Renal cortical epithelial cell (primary cell): ENCODE data around the gene MKX. TPM values are rescaled to one million over a fixed set of nuclear protein-coding genes. Genes with fewer than 3 reads are reported as not detected.

Source experiments
- DNase-seq: peaks from one replicate; pipeline ENCODE4 v3.0.0-alpha.2; 2011; ENCODE audit warnings: low read depth
- total RNA-seq: library from RNA; depleted of rRNA; stranded (reverse); fragments of >200 nt; gene quantifications from 2 replicates; pipeline ENCODE4 v1.2.3, GENCODE V29; 2014

The MKX gene
- total RNA-seq, 1 donor from 2014 or later = 0.25 TPM

GRCh38 chr10:27742195-27743011, 3.2 kb downstream of the MKX start:
- peak; percentile 72 for DNase-seq

- DNase-seq = no peak
Observed at GRCh38 chr10:27741173-27742091, 4.2 kb downstream of the MKX start.

DNA sequence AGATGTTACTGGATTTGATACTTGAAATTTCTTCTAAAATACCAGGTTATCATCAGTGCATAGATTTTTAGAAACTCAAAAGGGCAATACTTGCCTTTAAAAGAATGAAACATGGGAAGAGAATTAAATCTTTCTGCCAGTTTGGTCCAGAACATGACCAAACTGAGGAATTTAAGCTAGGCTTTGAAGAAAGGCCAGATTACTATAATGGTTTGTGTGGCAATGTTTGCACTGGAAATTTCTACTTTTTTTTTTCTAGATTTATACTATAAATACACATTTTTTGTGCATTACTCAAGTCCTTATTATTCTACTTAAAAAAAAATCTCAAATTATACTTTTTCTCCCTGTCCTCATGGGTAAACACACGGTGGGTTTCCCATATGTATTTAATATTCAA, 9.2 kb downstream of the MKX start:
- DNase-seq = no peak

DNA sequence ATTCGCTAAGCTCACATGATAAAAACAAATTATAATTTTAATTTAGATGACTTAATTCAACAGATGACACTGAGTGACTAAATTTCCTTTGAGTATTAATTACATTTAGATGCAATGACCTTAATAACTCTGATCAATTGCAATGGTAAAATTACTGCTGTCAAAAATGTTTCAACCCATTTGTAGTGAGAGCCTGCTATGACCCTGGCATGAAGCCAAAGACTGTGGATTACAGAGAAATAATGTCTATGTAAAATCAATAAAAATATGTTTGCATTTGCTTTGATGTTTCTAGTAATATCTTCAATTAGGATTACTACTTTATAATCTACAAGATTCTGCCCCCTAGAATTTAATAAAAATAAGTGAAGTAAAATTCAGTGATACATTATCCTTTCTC, 15.6 kb downstream of the MKX start:
- no peak for DNase-seq

- DNase-seq = no peak
Observed at GRCh38 chr10:27728338-27728737, 17.3 kb downstream of the MKX start.

DNA sequence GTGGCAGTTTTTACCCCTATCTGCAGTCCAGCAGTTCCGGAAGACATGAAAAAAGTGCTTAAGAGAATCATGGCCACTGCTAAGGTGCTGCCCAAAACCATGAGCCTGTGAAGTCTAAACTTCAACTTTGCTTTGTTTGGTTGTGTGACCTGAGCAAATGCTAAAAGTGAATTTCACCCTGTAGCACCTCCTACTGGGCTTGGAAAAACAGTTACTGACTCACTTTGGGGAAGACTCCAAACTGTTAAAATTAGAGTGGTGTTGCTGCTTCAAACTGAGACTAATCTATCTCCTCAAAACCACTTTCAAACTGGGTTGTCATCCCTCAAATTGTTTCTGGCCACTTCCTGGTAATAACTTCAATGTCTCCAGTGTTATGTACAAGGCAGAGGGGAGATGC, 21.3 kb downstream of the MKX start:
- peak; percentile 2 for DNase-seq

DNA sequence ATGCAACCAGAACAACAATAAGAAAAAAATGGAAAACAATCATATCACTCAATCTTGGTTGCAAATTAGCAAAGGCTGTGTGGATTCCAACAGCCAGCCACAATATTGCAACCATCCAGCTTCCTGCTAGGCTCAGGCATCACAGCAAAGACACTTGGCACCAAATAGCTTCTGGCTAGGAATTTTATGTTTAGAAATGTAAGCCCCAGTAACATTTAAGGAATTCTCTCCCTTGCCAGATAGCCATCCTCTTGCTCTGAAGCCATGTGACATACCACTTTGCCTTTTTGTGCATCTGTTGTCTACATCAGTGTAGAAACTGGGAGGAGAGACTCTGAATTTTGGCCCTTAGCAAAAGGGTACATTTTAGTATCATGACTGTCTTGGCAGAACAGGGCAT, 22.2 kb downstream of the MKX start:
- no peak for DNase-seq

DNA sequence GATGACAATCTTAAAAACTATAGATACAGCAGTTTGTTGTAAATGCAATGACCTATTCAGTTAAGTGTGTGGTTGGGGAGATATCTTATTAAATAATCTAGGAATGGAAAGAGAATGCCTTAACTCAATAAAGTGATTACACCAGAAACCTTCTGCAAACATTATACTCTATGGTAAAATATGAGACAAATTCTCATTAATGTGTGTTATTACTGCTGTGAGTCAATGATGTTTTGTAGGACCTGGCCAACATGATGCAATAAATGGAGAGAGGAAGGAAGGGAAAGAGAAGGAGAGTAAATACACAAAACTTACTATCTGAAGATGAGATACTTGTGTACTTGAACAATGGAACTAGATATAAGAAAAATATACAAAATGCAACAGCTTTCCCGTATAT, 25.1 kb downstream of the MKX start:
- no peak for DNase-seq

GRCh38 chr10:27719052-27719451, 26.6 kb downstream of the MKX start:
- DNase-seq = no peak

DNA sequence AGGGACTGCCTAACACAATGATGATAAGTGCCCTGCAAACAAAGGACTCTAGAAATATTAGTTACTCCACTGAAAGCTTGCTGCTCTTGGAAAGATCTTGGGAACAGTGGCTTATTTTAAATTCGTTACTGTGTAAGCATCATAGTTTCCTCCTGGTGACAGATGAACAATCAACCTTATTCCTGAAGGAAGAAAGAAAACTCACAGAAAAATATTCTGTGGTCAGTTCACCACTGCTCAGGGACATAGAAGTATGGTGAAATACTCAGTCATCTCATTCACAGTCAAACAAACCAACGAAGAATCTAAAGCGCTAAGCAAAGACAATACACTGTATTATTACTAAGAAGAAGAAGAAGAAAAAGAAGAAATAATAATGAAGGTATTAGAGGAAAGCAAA, 27.8 kb downstream of the MKX start:
- no peak for DNase-seq

DNA sequence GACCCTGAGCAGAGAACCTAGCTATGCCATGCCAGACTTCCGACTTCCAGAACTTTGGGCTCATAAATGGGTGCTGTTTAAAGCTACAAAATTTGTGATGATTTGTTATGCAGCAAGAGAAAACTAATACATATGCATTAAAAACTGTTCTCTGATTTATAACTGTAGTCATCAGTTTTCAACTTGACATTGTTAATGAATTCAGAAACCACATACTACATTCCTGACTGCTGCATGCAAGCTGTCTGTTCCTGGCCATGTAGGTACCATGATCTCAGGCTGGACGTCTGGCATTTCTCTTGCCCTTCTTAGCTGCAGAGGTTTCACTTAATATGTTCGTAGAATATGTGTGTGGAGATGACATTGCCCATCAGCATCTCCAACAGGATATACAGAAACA, 28.4 kb downstream of the MKX start:
- no peak for DNase-seq

- no peak for DNase-seq
Observed at GRCh38 chr10:27716521-27716920, 29.1 kb downstream of the MKX start.

DNA sequence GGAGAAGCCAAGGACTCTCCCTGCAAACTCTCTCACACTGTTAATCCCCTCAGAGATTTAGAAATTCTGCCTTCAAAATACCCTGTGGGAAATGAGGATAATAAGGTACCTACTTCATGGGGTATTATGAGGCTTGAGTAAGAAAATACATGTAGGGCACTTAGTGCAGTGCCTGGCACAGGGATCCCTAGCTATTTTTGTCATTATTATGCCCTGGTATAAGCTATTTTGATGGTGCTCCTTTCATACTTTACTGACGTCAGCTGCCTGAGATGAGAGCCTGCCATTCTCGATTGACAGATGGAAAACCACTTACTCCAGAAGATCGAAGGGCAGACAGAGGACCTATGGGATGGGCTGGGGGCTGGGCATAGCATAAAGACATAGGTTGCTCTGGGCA, 30.1 kb downstream of the MKX start:
- DNase-seq = no peak

DNA sequence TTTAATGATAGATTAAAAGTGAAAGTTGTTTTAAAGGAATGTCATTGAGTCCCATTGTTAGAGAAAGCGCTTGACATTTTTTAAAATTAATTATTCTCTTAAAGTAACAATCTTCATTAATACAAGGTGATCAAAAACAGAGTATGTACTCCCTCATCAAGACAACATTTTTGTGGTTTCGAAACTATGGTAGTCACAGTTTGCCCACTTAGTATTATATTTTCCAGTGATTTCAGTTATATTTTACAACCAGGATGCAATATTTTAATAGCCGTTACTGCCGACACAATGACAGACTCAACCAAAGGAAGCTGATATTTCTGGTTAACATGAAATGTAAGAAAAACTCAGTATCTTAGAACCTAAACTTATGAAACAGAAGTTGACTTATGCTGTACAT, 31.3 kb downstream of the MKX start:
- no peak for DNase-seq

- DNase-seq = no peak
Observed at GRCh38 chr10:27713941-27714340, 31.7 kb downstream of the MKX start.

DNA sequence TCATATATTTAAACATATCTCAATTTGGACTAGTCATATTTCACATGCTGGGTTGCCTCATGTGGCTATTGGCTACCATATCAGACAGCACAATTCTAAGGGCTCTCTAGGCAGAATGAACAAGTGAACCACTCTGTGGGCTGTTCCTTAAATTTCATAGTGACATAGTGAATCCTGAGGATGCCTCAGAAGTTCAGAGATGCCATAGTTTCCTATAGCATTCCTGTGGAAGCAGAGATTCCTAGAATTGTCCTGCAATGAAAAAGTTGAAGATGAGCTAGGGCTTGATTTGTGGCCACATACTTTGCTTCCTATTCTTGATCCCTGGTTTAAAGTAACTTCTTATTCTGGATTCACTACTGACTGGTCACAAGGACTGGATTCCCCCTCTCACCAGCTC, 35.6 kb downstream of the MKX start:
- DNase-seq = no peak

DNA sequence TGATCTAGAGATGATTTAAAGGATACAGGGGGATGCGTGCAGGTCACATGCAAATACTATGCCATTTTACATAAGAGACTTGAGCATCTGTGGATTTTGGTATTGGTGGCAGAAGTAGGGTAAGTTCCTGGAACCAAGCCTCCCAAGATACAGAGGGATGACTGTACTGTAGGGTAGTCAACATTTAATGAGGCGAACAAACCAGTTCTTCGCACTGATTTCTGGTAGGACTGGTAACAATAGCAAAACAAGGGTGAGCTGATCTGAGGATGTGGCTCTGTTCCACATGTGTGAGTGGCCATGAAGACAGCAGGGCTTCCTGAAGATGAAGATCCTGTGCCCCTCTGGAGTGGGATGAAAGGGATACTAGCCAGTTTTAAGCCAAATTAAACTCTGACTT, 36.3 kb downstream of the MKX start:
- DNase-seq = no peak

DNA sequence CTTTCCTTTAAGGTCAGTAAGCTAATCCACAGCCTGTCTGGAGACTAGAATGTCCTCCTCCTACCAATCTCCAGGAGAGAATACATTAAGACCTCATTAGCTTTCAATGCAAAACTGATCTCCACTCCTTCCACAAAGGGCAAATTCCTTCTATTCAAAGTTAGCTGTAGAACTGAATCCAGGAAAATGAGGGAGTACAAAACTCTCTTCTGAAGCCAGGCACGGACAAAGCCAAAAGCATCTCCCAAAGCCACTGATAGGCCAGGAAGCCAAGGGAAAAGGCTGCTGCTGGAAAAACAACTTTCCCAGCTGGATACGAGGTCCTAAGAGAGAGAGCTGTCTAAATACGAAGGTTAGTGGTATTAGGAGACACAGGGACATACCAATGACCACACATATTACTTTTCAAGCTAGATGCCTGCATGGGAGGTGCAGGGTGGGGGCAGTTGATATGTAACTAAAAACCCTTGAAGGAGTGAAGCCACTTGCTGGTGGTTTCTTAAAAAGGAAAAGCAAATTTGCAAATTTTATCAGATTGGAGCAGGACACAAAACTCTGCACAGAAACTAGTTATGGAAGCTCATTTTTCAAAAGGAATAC, 43.6 kb downstream of the MKX start:
- no peak for DNase-seq

DNA sequence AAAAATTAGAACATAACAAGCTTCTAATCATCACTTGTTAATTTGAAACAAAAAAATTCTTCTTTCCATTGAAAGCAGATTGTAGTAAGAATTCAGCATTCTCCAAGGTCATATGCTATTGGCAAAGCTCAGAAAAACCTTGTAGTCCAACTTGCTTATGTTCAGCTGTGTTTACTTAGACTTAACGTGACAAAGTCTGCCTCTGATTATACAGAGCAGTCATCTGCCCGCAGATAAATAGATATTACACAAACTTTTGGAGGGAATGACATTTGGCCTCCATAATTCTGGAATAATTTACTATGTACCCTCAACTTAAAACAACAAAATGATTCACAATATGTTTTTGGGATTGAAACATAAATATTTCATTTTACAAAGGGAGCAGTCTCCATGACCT, 45.8 kb downstream of the MKX start:
- no peak for DNase-seq

- no peak for DNase-seq
Observed at GRCh38 chr10:27698961-27699360, 46.7 kb downstream of the MKX start.

DNA sequence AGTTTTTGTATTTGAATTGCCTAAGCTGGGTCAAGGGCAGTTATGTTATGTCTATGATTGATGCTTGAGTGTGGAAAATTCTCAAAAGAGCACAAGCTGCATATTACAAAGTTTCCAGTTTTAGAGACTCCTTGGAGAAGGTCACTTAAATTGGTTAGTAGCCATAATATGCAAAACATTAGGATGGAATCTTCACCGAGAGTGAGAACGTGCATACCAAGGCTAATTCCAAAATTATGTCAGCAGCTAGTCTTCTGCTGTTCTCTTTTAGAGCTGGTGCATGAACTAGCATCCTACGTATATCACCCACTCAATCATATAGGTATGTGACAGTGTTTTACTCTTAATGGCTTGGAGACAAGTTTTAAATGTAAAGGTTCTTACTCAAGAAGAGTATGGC, 49.2 kb downstream of the MKX start:
- DNase-seq = no peak

DNA sequence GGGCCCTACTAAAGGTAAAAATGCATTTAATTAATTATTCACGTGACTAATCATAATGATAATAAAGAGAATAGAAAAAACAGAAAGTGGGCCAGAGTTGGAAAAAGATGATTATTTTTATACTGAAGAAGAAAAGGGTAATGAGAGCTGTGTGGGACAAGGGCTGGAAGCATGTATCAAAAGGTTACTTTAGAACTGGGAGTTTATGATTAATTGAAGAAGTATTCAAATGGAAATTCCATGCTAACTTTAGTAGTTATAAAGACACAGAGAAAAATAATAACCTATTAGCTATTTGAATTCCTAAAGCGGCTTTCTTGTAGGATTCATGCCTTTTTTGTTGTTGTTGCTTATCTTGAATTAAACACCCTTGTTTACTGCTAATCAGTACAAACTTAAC, 49.9 kb downstream of the MKX start:
- DNase-seq = no peak

GRCh38 chr10:27695088-27695487, 50.5 kb downstream of the MKX start:
- no peak for DNase-seq
